NCI-H2196 (cell line): ENCODE results near the gene NCLN.
"Not testable (repeated sequence)": the region's sequence is repeated elsewhere in the genome, so short reads cannot be mapped to it uniquely, and the experiment has no call there.

Experiments used
- DNase-seq: peaks from one replicate; lab custom pipeline; 2025; ENCODE audit not compliant: unreplicated experiment; lab: John Stamatoyannopoulos, UW

Gene NCLN

DNA sequence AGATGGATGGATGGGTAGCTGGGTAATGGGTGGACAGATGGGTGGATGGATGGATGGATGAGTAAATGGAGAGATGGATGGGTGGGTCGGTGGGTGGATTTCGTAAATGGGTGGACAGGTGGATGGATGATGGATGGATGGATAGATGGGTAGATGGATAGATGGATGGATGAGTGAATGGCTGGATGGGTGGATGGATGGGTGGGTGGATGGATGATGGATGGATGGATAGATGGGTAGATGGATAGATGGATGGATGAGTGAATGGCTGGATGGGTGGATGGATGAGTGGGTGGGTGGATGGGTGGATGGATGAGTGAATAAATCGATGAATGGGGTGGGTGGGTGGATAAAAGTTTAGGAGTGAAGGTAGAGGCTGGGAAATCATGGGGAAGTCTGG is 31.3 kb upstream of the NCLN start:
- not testable (repeated sequence) for DNase-seq

- no peak for DNase-seq
Observed at GRCh38 chr19:3154957-3155736, 30.6 kb upstream of the NCLN start.

DNA sequence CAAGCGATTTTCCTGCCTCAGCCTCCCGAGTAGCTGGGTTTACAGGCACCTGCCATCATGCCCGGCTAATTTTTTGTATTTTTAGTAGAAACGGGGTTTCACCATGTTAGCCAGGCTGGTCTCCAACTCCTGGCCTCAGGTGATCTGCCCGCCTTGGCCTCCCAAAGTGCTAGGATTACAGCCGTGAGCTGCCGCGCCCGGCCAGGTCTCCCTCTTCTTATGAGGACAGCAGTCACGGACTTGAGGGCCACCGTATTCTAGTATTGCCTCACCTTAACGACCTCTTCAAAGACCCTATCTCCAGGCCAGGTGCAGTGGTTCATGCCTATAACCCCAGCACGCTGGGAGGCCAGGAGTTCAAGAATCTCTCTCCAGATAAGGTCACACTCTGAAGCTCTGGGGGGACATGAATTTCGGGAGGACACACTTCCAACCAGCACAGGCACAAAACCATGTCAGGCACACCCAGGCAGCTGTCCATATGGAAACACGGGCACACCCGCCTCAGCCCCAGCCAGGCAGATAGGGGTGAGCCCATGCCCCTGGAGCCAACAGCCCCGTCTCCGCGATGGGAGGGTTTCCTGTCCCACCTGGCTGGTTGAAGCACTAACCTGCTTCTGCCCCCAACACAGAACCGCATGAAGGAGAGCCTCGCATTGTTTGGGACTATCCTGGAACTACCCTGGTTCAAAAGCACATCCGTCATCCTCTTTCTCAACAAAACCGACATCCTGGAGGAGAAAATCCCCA is 28.5 kb upstream of the NCLN start:
- DNase-seq = no peak

GRCh38 chr19:3159565-3159964 is 26.2 kb upstream of the NCLN start:
- DNase-seq = no peak

- no peak for DNase-seq
Observed at GRCh38 chr19:3160219-3160618, 25.5 kb upstream of the NCLN start.

DNA sequence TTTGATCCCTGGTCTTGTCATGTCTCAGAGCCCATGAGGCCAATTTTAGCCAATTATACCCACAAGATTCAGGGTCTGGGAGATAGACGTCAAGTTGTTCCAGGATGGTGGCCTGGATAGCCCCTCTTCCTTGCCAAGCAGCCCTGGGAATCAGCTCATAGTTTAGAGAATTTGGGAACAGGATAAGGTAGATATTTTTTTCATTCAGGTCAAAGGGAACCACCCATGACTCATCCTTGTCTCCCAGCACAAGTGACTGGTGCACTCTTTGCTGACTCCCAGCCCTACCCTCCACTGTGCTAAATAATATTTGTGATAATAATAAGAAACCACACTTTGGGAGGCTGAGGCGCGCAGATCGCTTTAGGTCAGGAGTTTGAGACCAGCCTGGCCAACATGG is 24.3 kb upstream of the NCLN start:
- no peak for DNase-seq

DNA sequence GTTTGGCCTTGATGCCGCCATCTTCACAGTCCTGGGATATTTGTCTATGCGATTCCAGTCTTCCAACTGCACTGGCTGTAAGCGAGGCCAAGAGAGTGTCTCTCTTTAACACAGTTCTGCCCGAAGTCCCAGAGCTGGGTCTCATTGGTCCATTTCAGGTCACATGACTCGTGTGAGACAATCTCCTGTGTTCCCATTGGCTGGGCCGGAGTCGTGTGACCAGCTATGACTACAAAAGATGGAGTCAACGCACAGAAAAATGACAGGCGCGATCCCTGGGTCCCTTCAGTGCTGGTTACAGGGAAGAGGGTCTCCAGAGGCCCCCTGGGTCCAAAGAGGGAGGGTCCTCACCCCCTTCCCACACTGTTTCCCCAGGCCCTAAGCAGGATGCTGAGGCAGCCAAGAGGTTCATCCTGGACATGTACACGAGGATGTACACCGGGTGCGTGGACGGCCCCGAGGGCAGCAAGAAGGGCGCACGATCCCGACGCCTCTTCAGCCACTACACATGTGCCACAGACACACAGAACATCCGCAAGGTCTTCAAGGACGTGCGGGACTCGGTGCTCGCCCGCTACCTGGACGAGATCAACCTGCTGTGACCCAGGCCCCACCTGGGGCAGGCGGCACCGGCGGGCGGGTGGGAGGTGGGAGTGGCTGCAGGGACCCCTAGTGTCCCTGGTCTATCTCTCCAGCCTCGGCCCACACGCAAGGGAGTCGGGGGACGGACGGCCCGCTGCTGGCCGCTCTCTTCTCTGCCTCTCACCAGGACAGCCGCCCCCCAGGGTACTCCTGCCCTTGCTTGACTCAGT is 23.1 kb upstream of the NCLN start:
- DNase-seq = no peak

- DNase-seq = peak; percentile 77
Observed at GRCh38 chr19:3163230-3163886, 22.4 kb upstream of the NCLN start.

GRCh38 chr19:3163943-3164342 is 21.8 kb upstream of the NCLN start:
- DNase-seq = no peak

DNA sequence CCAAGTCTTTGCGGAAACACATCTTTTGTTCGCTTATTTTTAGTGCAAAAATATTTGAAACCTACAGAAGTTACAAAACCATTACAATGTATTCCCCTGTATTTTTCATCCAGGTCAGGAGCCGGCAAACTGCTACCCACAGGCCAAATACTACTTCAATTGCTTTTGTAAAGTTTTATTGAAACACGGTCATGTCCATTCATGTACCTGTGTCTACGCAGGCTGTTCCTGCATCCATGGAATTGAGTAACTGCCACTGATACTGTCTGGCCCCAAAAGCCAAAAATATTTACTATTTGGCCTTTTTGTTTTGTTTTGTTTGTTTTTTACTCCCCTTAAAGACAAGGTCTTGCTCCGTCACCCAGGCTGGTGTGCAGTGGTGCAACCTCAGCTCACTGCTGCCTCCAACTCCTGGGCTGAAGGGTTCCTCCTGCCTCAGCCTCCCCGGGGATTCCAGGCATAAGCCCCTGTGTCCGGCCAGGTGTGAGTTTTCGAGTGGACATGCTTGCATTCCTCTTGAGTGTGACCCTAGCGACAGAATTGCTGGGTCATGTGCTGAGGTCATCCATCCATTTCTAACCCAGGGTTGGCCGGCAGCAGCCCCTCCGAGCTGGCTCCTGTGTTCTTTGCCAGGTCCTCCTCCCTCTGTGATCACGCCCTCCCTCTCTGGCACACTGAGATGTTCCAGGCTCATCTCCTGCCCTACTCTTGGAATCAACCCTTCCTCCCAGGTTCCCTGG is 18.0 kb upstream of the NCLN start:
- DNase-seq = no peak

DNA sequence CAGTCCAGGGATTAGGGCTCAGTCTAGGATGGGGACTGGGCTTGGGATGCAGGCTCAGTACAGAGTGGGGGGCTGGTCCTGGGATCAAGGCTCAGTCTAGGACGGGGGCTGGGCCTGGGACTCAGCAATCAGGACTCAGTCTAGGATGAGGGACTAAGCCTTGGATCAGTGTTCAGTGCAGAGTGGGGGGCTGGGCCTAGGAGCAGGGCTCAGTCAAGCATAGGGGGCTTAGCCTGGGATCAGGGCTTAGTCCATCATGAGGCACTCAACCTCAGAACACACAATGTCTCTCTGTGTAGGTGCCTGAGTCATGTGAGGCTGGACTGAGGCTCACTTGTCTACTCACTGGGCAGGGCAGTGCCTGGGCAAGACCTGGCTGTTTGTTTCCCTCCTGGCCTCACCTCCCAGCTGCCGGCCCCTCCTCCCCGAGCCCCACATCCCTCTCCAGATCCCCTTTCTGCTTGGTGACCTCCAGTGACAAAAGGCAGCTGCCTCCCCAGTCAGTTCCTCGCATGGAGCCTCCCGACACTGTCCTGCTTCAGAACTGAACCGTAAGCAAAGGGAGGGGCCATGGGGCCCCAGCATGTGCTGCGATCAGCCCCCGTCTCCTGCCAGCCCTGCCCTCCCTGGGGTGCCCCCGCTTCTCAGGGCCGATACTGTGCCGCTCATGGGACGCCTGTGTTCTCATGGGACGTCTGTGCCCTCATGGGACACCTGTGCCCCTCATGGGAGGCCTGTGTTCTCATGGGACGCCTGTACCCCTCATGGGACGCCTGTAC is 13.6 kb upstream of the NCLN start:
- no peak for DNase-seq

DNA sequence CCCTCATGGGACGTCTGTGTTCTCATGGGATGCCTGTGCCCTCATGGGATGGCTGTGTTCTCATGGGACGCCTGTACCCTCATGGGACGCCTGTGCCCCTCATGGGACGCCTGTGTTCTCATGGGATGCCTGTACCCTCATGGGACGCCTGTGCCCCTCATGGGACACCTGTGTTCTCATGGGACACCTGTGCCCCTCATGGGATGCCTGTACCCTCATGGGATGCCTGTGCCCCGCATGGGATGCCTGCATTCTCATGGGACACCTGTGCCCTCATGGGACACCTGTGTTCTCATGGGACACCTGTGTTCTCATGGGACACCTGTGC is 13.1 kb upstream of the NCLN start:
- DNase-seq = not testable (repeated sequence)

GRCh38 chr19:3175781-3176714 is 9.7 kb upstream of the NCLN start:
- peak; percentile 62 for DNase-seq

DNA sequence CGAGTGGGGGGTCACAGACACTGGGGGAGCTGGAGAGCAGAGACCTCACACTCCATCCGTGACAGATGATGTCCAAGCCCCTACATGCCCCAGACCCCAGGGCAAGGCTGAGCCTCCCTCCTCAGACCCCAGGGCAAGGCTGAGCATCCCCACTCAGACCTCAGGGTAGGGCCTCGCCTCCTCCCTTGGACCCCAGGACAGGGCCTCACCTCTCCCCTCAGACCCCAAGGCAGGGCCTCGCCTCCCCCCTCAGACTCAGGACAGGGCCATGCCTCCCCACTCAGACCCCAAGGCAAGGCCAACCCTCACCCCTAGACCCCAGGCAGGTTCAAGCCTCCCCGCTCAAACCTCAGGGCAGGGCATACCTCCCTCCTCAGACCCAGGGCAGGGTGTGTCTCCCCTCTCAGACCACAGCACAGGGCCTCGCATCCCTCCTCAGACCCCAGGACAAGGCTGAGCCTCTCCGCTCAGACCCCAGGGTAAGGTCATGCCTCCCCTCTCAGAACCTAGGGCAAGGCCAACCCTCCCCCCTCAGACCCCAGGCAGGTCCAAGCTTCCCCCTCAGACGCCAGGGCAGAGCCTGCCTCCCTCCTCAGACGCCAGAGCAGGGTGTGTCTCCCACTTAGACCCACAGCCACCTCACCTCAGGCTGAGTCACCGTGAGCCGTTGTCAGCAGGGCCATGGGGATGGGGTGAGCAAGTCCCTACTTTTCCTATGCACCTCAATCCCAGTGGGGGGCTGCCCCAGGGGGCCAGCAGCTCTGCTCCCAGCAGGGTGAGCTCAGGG is 8.8 kb upstream of the NCLN start:
- no peak for DNase-seq

DNA sequence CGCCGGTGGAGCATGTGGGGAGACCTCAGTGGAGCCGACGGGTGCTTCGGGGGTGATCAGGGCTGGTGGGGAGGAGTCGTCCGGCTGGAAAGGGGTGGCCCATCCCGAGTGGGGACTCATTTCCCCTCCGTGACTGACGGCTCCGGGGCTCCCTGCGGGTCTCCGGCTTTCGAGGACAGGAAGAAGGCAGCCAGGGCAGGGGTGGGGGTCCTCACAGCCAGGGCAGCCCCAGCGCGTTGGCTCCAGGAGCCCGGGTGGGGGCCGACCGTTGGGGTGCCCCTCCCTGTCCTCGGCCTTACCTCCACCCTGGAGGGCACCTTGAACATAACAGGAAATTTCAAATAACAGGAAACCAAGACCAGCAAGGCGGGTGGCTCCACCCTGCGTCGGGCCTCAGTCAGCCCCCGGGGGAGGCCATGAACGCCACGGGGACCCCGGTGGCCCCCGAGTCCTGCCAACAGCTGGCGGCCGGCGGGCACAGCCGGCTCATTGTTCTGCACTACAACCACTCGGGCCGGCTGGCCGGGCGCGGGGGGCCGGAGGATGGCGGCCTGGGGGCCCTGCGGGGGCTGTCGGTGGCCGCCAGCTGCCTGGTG is 7.3 kb upstream of the NCLN start, which contains the start of gene S1PR4:
Gene S1PR4, plus strand, starts transcription at position 393 of the 596 bp plus-strand sequence. Its CDS starts 24 bp downstream, at position 417.
- no peak for DNase-seq

DNA sequence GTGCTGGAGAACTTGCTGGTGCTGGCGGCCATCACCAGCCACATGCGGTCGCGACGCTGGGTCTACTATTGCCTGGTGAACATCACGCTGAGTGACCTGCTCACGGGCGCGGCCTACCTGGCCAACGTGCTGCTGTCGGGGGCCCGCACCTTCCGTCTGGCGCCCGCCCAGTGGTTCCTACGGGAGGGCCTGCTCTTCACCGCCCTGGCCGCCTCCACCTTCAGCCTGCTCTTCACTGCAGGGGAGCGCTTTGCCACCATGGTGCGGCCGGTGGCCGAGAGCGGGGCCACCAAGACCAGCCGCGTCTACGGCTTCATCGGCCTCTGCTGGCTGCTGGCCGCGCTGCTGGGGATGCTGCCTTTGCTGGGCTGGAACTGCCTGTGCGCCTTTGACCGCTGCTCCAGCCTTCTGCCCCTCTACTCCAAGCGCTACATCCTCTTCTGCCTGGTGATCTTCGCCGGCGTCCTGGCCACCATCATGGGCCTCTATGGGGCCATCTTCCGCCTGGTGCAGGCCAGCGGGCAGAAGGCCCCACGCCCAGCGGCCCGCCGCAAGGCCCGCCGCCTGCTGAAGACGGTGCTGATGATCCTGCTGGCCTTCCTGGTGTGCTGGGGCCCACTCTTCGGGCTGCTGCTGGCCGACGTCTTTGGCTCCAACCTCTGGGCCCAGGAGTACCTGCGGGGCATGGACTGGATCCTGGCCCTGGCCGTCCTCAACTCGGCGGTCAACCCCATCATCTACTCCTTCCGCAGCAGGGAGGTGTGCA is 6.6 kb upstream of the NCLN start:
- no peak for DNase-seq
